ENCODE data around the gene NUPR1. TPM values are rescaled to one million over a fixed set of nuclear protein-coding genes. Genes with fewer than 3 reads are reported as not detected.
A peak's percentile ranks its signal among the peaks of the same experiment; 100 is the strongest.

The NUPR1 gene
- total and polyA plus RNA-seq, 2 of the 13 experiments (the other 11 are each of a cell fraction or from before 2014, with no cell fraction given): 18.0 to 25.6 TPM

GRCh38 chr16:28531777-28532744, 6.7 kb downstream of the NUPR1 start (continued):
- no peak for TF ChIP-seq ZNF207 (IDR thresholded peaks at IDR 0.05; ENCODE audit: borderline replicate concordance)
- 0 out of 2 replicates have a peak, but pooled peaks have one; percentile 10 for TF ChIP-seq HMG20B (CRISPR knock-in tag; conservative IDR thresholded peaks at IDR 0.05)
- no peak for TF ChIP-seq ZNF703 (CRISPR knock-in tag; IDR thresholded peaks at IDR 0.05; ENCODE audit: borderline replicate concordance)
- peak; percentile 85 for TF ChIP-seq XRCC5 (optimal IDR thresholded peaks at IDR 0.05; ENCODE audit: low read length)
- TF ChIP-seq KIAA2018 (CRISPR knock-in tag; IDR thresholded peaks at IDR 0.05; ENCODE audit: borderline replicate concordance): no peak
- no peak for TF ChIP-seq ZSCAN25 (CRISPR knock-in tag; IDR thresholded peaks at IDR 0.05)
- TF ChIP-seq ZBTB33 (CRISPR knock-in tag; IDR thresholded peaks at IDR 0.05): no peak
- no peak for TF ChIP-seq TBX3 (IDR thresholded peaks at IDR 0.05; ENCODE audit: borderline replicate concordance)
- TF ChIP-seq GMEB2 (CRISPR knock-in tag; IDR thresholded peaks at IDR 0.05; ENCODE audit: low read depth): no peak
